ENCODE data around the gene DLX2. TPM values are rescaled to one million over a fixed set of nuclear protein-coding genes. Genes with fewer than 3 reads are reported as not detected.

DLX2 gene
- polyA plus RNA-seq, 2 of the 4 experiments (the other 2 are of a cell fraction) = 0.04 to 0.19 TPM

- H3K4me3 ChIP-seq = no peak overlapping the region
- 0 out of 3 replicates have a peak, but pooled peaks cover under 1% of the 10 kb centered on the region for H3K4me1 ChIP-seq
- ATAC-seq (no peak), DNase-seq (ENCODE audit: low read depth in 1 of 2, low spot score in 1 of 2) (no peak), FAIRE-seq (no peak)
- TF ChIP-seq RFX5 (IDR thresholded peaks at IDR 0.05) (no peak), HOXB5 (CRISPR knock-in tag; IDR thresholded peaks at IDR 0.05) (no peak)
- no peak overlapping the region for H3K4me2 ChIP-seq
- POLR2A ChIA-PET = no interaction called here
- CTCF ChIA-PET = interaction anchor here (1.1 to 2.2 kb wide), 4 partner anchors 13 to 38 kb away, joined by 3 to 6 read pairs (median 4); partner anchors contain the start of gene DLX2
- H3K9me3 ChIP-seq = no peaks in the 10 kb centered on the region
- 81% methylated on average over 10 of the region's 10 CpGs for whole genome bisulfite sequencing (ENCODE audit: missing lambda C conversion rate)
- H3K27ac ChIP-seq = no peak overlapping the region
Observed at GRCh38 chr2:172089005-172089504, 13.6 kb downstream of the DLX2 start.

GRCh38 chr2:172088245-172089004 lies 14.3 kb downstream of the DLX2 start:
- Histone ChIP-seq H3K4me1 (no peaks in the 10 kb centered on the region), H3K4me3 (no peak overlapping the region), H3K9me3 (no peaks in the 10 kb centered on the region), H3K4me2 (no peak overlapping the region), H3K27ac (no peak overlapping the region)
- ATAC-seq = no peak
- POLR2A ChIA-PET = no interaction called here
- WGBS (ENCODE audit: missing lambda C conversion rate) = 85% methylated on average over 37 of the region's 37 CpGs
- no peak for FAIRE-seq
- CTCF ChIA-PET = interaction anchor here (1.0 to 2.2 kb wide), 4 partner anchors 13 to 384 kb away, joined by 3 to 6 read pairs (median 4); partner anchors contain the start of gene DLX2
- TF ChIP-seq MAFK (IDR thresholded peaks at IDR 0.05; ENCODE audit: partially characterized antibody) (peak; percentile 63), HEYL (CRISPR knock-in tag; IDR thresholded peaks at IDR 0.05) (no peak)
- DNase-seq (ENCODE audit: low read depth in 1 of 2, low spot score in 1 of 2) = no peak

- Histone ChIP-seq H3K4me3 (no peak overlapping the region), H3K9me3 (no peaks in the 10 kb centered on the region), H3K4me2 (no peak overlapping the region), H3K27ac (no peak overlapping the region), H3K4me1 (no peaks in the 10 kb centered on the region)
- CTCF ChIA-PET = interaction anchor here (1.0 to 2.2 kb wide), 4 partner anchors 7 to 383 kb away, joined by 3 to 6 read pairs (median 5); partner anchors contain the start of gene DLX2
- TF ChIP-seq HMGXB4 (CRISPR knock-in tag; IDR thresholded peaks at IDR 0.05; ENCODE audit: borderline replicate concordance) = no peak
- no peak for TF ChIP-seq ZNF302 (CRISPR knock-in tag; IDR thresholded peaks at IDR 0.05)
- no peak for TF ChIP-seq MAFK (IDR thresholded peaks at IDR 0.05; ENCODE audit: partially characterized antibody)
- no peak for TF ChIP-seq RAD21 (conservative IDR thresholded peaks at IDR 0.05 in 1 of 2, IDR thresholded peaks at IDR 0.05 in 1 of 2)
- no peak for TF ChIP-seq PHF8 (IDR thresholded peaks at IDR 0.05; ENCODE audit: borderline replicate concordance, low read depth)
- TF ChIP-seq MYC (IDR thresholded peaks at IDR 0.05; ENCODE audit: borderline replicate concordance, low read length) = no peak
- TF ChIP-seq EP300 (IDR thresholded peaks at IDR 0.05) = no peak
- no peak for TF ChIP-seq ELK1 (IDR thresholded peaks at IDR 0.05; ENCODE audit: low read depth, low read length)
- TF ChIP-seq CEBPB (IDR thresholded peaks at IDR 0.05) = no peak
- no peak for TF ChIP-seq BHLHE40 (IDR thresholded peaks at IDR 0.05; ENCODE audit: low read depth, low read length)
- no peak for TF ChIP-seq FOSL2 (IDR thresholded peaks at IDR 0.05)
- no peak for TF ChIP-seq FOSL2 (CRISPR knock-in tag; IDR thresholded peaks at IDR 0.05)
- POLR2A ChIA-PET = no interaction called here
- ATAC-seq = no peak
- DNase-seq (ENCODE audit: low read depth in 1 of 2, low spot score in 1 of 2) = no peak
- FAIRE-seq = no peak
- WGBS (ENCODE audit: missing lambda C conversion rate) = 98% methylated on average over 21 of the region's 23 CpGs
Observed at GRCh38 chr2:172087780-172088244, 14.9 kb downstream of the DLX2 start.

All from A549 (cell line).